CD4-positive, alpha-beta memory T cell (primary cell): ENCODE results near the gene KANK4. TPM values are rescaled to one million over a fixed set of nuclear protein-coding genes. Genes with fewer than 3 reads are reported as not detected.

ENCODE experiments used
- CTCF ChIA-PET: fragments of 350-600 bp; sonication (Branson Sonifier 250); formaldehyde crosslinking; loops from one replicate; lab custom pipeline; 2021; ENCODE audit warnings: inconsistent platforms; ENCODE audit not compliant: partially characterized antibody; lab: Charles Lee
- POLR2A ChIA-PET: fragments of 350-600 bp; sonication (Branson Sonifier 250); formaldehyde crosslinking; loops from one replicate; lab custom pipeline; 2021; ENCODE audit not compliant: partially characterized antibody; lab: Charles Lee
- DNase-seq, 5 donors: peaks; one replicate each; pipeline versions ENCODE4 v3.0.0 to v3.0.0-alpha.2; 2020 to 2022; ENCODE audit warnings: mixed read lengths in 1 of 5
- H3K27ac ChIP-seq: one replicate; pipeline ENCODE4 v1.7.0; 2013; ENCODE audit warnings: low read depth, low read length
- H3K27me3 ChIP-seq: 2 replicates; pipeline ENCODE4 v1.7.0; 2013; ENCODE audit warnings: mild to moderate bottlenecking, low read length, moderate library complexity; ENCODE audit not compliant: insufficient read depth
- H3K36me3 ChIP-seq: 2 replicates; pipeline ENCODE4 v1.7.0; 2013; ENCODE audit warnings: mild to moderate bottlenecking, low read length, moderate library complexity; ENCODE audit not compliant: insufficient read depth
- H3K4me1 ChIP-seq: 2 replicates; pipeline ENCODE4 v1.7.0; 2013; ENCODE audit warnings: mild to moderate bottlenecking, low read length, moderate library complexity; ENCODE audit not compliant: insufficient read depth
- H3K4me3 ChIP-seq, 2 donors: one replicate each; pipeline ENCODE4 v1.7.0; 2013; ENCODE audit warnings: low read length in 2 of 2, mild to moderate bottlenecking in 1 of 2
- H3K9me3 ChIP-seq, 2 donors: one replicate each; pipeline ENCODE4 v1.7.0; 2013; ENCODE audit warnings: low read length in 2 of 2, control low read depth in 1 of 2; ENCODE audit not compliant: control insufficient read depth in 1 of 2
- H3K27ac Mint-ChIP-seq, 7 donors: one replicate each; pipeline ENCODE4 v1.8.0; 2020 to 2021; ENCODE audit warnings: mixed read lengths in 7 of 7, mild to moderate bottlenecking in 6 of 7, inconsistent platforms in 3 of 7, moderate library complexity in 3 of 7
- H3K27me3 Mint-ChIP-seq, 2 donors: one replicate each; pipeline ENCODE4 v1.8.0; 2020 to 2021; ENCODE audit warnings: mixed read lengths in 2 of 2
- H3K36me3 Mint-ChIP-seq, 2 donors: one replicate each; pipeline ENCODE4 v1.8.0; 2020 to 2021; ENCODE audit warnings: mixed read lengths in 2 of 2, inconsistent platforms in 1 of 2, mild to moderate bottlenecking in 1 of 2
- H3K4me1 Mint-ChIP-seq, 4 donors: one replicate each; pipeline ENCODE4 v1.8.0; 2020 to 2021; ENCODE audit warnings: mixed read lengths in 4 of 4, mild to moderate bottlenecking in 1 of 4
- H3K4me3 Mint-ChIP-seq, 8 donors: one replicate each; pipeline ENCODE4 v1.8.0; 2020 to 2021; ENCODE audit warnings: mixed read lengths in 8 of 8, mild to moderate bottlenecking in 7 of 8, moderate library complexity in 6 of 8, inconsistent platforms in 3 of 8
- H3K9me3 Mint-ChIP-seq, 8 donors: one replicate each; pipeline ENCODE4 v1.8.0; 2020 to 2021; ENCODE audit warnings: mixed read lengths in 8 of 8, mild to moderate bottlenecking in 5 of 8, inconsistent platforms in 3 of 8, moderate library complexity in 1 of 8
- intact Hi-C: fragments of 100-400 bp; cut with micrococcal nuclease; formaldehyde crosslinking; loops from one replicate; pipeline ENCODE4 v1.15.1; 2023
- polyA plus RNA-seq, 2 donors: library from polyadenylated mRNA; unstranded; fragments of 300-500 nt; fragmentation: Illumina TruSeq; gene quantifications; one replicate each; pipeline ENCODE4 v1.2.3, GENCODE V29; 2021
- total RNA-seq, 2 experiments: library from RNA; stranded (reverse); gene quantifications; one replicate each; pipeline ENCODE4 v1.2.3, GENCODE V29; 2021

KANK4 gene
- total RNA-seq (not detected), polyA plus RNA-seq (not detected)

DNA sequence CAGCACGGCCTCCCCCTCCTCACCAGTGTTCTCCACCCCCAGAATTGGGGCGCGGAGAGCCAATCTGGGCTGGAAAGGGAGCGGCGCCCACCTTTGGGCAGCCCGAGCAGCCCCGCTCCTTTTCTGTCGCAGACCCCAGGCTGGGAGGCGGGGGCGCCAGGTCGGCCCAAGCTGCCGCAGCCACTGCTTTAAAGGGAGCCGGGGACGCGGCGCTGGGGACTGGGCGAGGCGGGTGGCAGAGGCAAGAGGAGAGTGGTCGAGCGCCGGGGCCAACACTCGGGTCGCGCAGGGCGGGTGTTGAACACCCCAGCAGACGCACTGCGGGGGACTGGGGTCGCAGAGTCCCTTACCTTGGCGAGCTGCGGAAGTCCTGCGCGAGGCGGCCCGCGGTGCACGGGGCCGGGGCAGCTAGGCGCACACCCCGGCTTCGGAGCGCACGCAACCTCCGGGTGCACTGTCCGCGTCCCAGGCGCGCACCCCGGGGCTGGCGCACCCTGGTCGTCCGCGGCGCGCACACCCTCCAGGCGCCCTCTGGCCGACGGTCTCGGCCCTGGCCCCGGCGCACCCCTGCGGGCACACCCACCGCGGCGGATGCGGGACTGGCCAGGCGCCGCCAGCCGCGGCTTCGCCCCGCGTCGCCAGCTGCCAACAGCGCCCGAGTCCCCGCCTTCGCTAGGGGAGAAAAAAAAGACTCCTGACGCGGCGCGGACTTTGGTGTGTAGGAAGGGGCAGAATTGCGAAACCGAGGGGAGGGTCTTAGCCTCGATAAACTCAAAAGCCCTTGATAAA lies at the start of gene KANK4:
TSS of gene KANK4 (minus strand) at position 679 of the 789 bp plus-strand sequence. CDS start 37,870 bp downstream, outside the sequence.
- ChIA-PET CTCF (no interaction called here), POLR2A (no interaction called here)
- Mint-ChIP-seq H3K27ac (no peak within 1 kb of the TSS), H3K4me3 (peak within 1 kb of the TSS in 4 of 8 donors; percentile 15 to 41 (median 28)), H3K27me3 (peaks cover 22 to 31% of the 10 kb centered on the region in 2 donors), H3K9me3 (no peaks in the 10 kb centered on the region), H3K4me1 (peaks cover 0 to 8% (median 4%) of the 10 kb centered on the region in 4 donors), H3K36me3 (no peaks in the 10 kb centered on the region)
- no peaks in the 10 kb centered on the region for H3K27me3 ChIP-seq
- H3K27ac ChIP-seq = no peak within 1 kb of the TSS
- no peaks in the 10 kb centered on the region for H3K36me3 ChIP-seq
- H3K9me3 ChIP-seq = no peaks in the 10 kb centered on the region
- no peak within 1 kb of the TSS for H3K4me3 ChIP-seq
- intact Hi-C loops = no loop called here
- no peak for DNase-seq
- H3K4me1 ChIP-seq = no peaks in the 10 kb centered on the region

DNA sequence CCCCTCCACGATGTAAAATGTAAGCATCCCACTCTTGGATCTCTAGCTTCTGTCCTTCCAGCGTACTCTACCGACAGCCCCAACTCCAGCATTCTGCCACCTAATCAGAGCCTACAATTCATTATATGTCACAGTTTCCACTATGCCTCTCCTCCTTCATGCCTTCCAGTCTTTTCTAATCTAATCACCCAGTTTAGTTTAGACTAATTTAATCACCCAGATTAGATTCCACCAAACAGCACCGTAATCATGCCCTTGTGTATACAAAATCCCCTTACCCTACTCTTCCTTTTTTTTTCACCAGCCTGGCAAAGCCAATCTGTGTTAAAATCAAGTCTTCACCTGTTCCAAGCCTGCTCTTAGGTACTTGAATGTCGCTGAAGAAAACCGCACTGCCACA lies 49.8 kb upstream of the KANK4 start:
- CTCF ChIA-PET = no interaction called here
- peaks cover 0 to 9% of the 10 kb centered on the region in 2 donors for H3K27me3 Mint-ChIP-seq

DNA sequence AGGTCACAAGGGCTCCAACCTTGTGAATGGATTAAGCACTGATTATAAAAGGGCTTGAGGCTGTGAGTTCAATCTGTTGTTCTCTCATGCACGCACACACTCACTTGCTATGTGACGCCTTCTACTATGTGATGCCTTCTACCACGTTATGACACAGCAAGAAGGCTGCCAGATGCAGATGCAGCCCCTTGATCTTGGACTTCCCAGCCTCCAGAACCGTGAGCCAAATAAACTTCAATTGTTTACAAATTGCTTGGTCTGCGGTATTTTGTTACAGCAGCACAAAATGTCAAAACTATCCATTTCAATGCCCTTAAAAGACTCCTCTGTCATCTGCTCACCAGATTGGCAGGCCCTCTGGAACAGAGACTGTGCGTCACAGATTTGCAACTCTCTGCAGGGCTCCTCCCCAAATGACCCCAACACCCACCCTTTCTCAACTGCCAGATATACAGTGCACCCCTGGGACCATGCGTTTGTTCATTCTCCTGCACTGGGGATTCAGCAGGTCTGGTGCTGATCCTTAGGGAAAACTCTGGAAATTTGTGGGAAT lies 47.8 kb upstream of the KANK4 start:
- CTCF ChIA-PET = no interaction called here
- POLR2A ChIA-PET = no interaction called here
- Histone ChIP-seq H3K27ac (no peak overlapping the region), H3K36me3 (no peaks in the 10 kb centered on the region), H3K27me3 (no peaks in the 10 kb centered on the region), H3K9me3 (no peaks in the 10 kb centered on the region), H3K4me3 (no peak overlapping the region), H3K4me1 (no peaks in the 10 kb centered on the region)
- Mint-ChIP-seq H3K27ac (no peak overlapping the region), H3K36me3 (no peaks in the 10 kb centered on the region), H3K9me3 (peaks cover 0 to 2% (median 0%) of the 10 kb centered on the region in 8 donors), H3K4me3 (no peak overlapping the region), H3K27me3 (peaks cover 0 to 9% of the 10 kb centered on the region in 2 donors), H3K4me1 (no peaks in the 10 kb centered on the region)
- intact Hi-C loops = no loop called here
- no peak for DNase-seq

More for the DNA sequence above, 49.8 kb upstream of the KANK4 start:
- POLR2A ChIA-PET = no interaction called here
- DNase-seq = no peak
- Histone ChIP-seq H3K36me3 (no peaks in the 10 kb centered on the region), H3K4me1 (no peaks in the 10 kb centered on the region), H3K27me3 (no peaks in the 10 kb centered on the region), H3K27ac (no peak overlapping the region), H3K9me3 (no peaks in the 10 kb centered on the region), H3K4me3 (no peak overlapping the region)
- no peak overlapping the region for H3K4me3 Mint-ChIP-seq
- H3K9me3 Mint-ChIP-seq = peaks cover 0 to 2% (median 0%) of the 10 kb centered on the region in 8 donors
- no peak overlapping the region for H3K27ac Mint-ChIP-seq
- no peaks in the 10 kb centered on the region for H3K36me3 Mint-ChIP-seq
- H3K4me1 Mint-ChIP-seq = no peaks in the 10 kb centered on the region
- intact Hi-C loops = no loop called here

DNA sequence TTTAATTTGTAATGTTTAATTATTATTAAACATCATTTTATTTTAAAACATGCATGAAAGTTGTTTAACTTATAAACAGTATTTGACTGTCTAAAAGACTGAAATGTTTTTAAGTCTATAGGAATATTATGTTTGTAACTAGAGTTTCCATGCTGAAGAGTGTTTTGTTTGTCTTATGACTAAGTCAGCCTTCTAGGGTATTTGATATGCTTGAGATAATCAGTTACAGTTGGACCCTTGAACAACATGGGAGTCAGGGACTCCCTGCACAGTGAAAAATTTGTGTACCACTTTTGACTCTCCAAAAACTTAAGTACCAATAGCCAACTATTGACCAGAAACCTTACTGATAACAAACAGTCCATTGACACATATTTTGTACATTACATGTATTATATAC lies 45.5 kb upstream of the KANK4 start:
- Mint-ChIP-seq H3K27ac (no peak overlapping the region), H3K9me3 (peaks cover 0 to 2% (median 0%) of the 10 kb centered on the region in 8 donors), H3K36me3 (no peaks in the 10 kb centered on the region), H3K27me3 (peaks cover 0 to 6% of the 10 kb centered on the region in 2 donors), H3K4me1 (no peaks in the 10 kb centered on the region), H3K4me3 (no peak overlapping the region)
- Histone ChIP-seq H3K4me3 (no peak overlapping the region), H3K9me3 (no peaks in the 10 kb centered on the region), H3K27ac (no peak overlapping the region), H3K36me3 (no peaks in the 10 kb centered on the region), H3K27me3 (no peaks in the 10 kb centered on the region), H3K4me1 (no peaks in the 10 kb centered on the region)
- POLR2A ChIA-PET = no interaction called here
- no peak for DNase-seq
- intact Hi-C loops = no loop called here
- CTCF ChIA-PET = no interaction called here

DNA sequence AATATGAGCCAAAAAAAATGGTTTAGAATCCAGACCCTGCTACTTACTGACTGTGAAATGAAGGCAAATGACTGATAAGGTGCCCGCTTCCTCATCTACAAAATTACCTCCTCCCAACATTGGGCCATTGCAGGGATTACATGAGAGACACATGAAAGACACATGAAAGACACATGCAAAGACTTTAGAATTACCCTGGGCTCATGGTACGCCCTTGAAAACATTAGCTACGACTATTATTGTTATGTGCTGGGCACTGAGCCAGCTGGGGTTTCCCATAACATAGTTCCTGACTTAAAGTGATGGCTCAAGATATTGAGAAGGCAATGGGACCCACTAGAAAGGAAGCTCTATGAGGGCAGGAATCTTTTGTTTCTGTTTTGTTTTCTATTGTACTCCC lies 43.7 kb upstream of the KANK4 start:
- Histone ChIP-seq H3K4me3 (no peak overlapping the region), H3K36me3 (no peaks in the 10 kb centered on the region), H3K4me1 (no peaks in the 10 kb centered on the region), H3K9me3 (no peaks in the 10 kb centered on the region), H3K27me3 (no peaks in the 10 kb centered on the region), H3K27ac (no peak overlapping the region)
- POLR2A ChIA-PET = no interaction called here
- intact Hi-C loops = no loop called here
- no peak for DNase-seq
- Mint-ChIP-seq H3K4me1 (peaks cover 0 to 2% (median 0%) of the 10 kb centered on the region in 4 donors), H3K9me3 (peaks cover 0 to 2% (median 0%) of the 10 kb centered on the region in 8 donors), H3K4me3 (no peak overlapping the region), H3K27ac (no peak overlapping the region), H3K27me3 (peaks cover 0 to 2% of the 10 kb centered on the region in 2 donors), H3K36me3 (no peaks in the 10 kb centered on the region)
- CTCF ChIA-PET = no interaction called here

DNA sequence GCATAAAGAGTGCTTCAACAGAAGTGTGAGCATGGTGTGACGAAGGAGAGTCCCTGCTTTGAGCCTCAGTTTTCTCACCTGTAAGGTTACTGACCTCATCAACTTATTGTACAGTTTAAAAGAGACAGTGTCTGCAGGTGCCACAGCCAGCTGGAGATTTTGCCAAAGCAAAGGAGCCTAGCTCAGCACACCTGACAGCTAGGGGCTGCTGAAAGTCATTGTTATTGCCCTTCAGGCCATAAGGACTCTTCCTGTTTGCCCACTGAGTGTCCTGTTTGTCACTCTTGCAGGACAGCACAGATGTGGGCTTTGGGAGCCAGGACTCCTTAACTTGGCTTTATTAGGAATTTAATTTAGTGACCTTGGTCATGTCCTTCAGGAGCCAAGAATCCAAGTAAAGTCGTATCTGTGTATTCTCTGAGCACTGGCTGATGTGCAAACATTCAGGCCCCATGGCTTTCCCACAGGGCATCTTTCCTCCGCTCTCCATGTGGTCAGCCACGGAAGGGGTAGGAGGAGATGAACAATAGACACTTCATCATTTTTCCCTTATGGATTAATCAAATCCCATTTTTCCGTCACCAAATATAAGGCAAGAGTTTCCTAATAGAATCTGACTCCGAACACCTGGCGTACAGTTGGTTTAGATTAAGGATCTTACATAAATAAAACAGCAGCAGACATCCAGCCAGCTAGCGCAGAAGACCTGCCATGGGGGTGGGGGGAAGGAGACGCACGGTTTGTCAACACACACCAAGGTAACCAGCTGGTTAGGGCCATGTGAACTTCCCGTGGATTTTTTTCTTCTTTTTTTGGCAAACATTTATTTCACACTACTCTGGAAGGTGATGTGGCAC lies 43.1 kb upstream of the KANK4 start:
- ChIA-PET POLR2A (no interaction called here), CTCF (no interaction called here)

DNA sequence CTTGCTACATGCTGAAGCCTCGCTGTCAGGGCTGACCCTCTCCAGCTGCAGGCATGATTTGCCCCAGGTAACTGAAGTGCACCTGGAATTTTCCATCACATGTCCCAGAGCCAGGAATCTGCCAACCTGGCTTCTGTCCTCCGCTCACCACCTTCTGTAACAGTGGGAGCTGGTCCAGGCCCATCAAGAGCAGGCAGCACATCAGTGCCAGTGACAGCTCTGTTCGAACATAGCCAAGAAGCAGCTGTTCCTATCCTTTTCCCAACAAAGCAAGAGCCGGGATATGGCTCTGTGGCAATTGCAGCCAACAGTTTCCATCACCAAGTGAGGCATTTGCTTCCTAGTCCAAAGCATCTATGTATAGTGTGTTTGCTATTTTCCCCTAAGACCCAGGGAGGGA lies 42.2 kb upstream of the KANK4 start:
- Mint-ChIP-seq H3K9me3 (peaks cover 0 to 2% (median 0%) of the 10 kb centered on the region in 8 donors), H3K4me3 (no peak overlapping the region), H3K27ac (no peak overlapping the region), H3K36me3 (no peaks in the 10 kb centered on the region), H3K27me3 (peaks cover 0 to 2% of the 10 kb centered on the region in 2 donors), H3K4me1 (peaks cover 0 to 2% (median 0%) of the 10 kb centered on the region in 4 donors)
- Histone ChIP-seq H3K4me1 (no peaks in the 10 kb centered on the region), H3K4me3 (no peak overlapping the region), H3K27ac (no peak overlapping the region), H3K36me3 (no peaks in the 10 kb centered on the region), H3K27me3 (no peaks in the 10 kb centered on the region), H3K9me3 (no peaks in the 10 kb centered on the region)
- DNase-seq = no peak
- POLR2A ChIA-PET = no interaction called here
- CTCF ChIA-PET = interaction anchor here (1.1 kb wide), 1 partner anchor 30 kb away, joined by 3 read pairs; no protein-coding TSS in a partner anchor
- intact Hi-C loops = no loop called here

More for the DNA sequence above, 43.1 kb upstream of the KANK4 start:
- Histone ChIP-seq H3K9me3 (no peaks in the 10 kb centered on the region), H3K27me3 (no peaks in the 10 kb centered on the region), H3K27ac (no peak overlapping the region), H3K4me1 (no peaks in the 10 kb centered on the region), H3K36me3 (no peaks in the 10 kb centered on the region), H3K4me3 (no peak overlapping the region)
- Mint-ChIP-seq H3K4me3 (no peak overlapping the region), H3K27me3 (peaks cover 0 to 2% of the 10 kb centered on the region in 2 donors), H3K36me3 (no peaks in the 10 kb centered on the region), H3K4me1 (peaks cover 0 to 2% (median 0%) of the 10 kb centered on the region in 4 donors), H3K9me3 (peaks cover 0 to 2% (median 0%) of the 10 kb centered on the region in 8 donors), H3K27ac (no peak overlapping the region)
- DNase-seq = no peak
- intact Hi-C loops = no loop called here
